K562 (cell line): ENCODE results near the gene LIFR. TPM values are rescaled to one million over a fixed set of nuclear protein-coding genes. Genes with fewer than 3 reads are reported as not detected.

Source experiments
- ATAC-seq: fragments of 200-7000 bp; cut with Tn5 transposase; 3 replicates; pipeline ENCODE4 v1.9.1; 2020; ENCODE audit warnings: moderate library complexity
- BruUV-seq: library from RNA; stranded (reverse); fragments of 400-500 nt; replicated peaks from 2 replicates; lab custom pipeline; 2021; lab: Mats Ljungman, UMichigan
- CTCF ChIA-PET: fragments of 300-600 bp; formaldehyde crosslinking; extraction: SDS; loops from one replicate; lab custom pipeline; 2021; ENCODE audit warnings: low intra/inter-chr PET ratio; lab: Yijun Ruan, JAX
- POLR2A ChIA-PET: fragments of 300-600, 350-650 bp; sonication (Branson Sonifier 250); formaldehyde crosslinking; extraction: SDS; loops from one replicate; lab custom pipeline; 2021; ENCODE audit warnings: antibody characterized with exemption, inconsistent platforms; lab: Yijun Ruan, JAX
- DNase-seq, 4 experiments: peaks; one replicate each; pipeline versions ENCODE4 v3.0.0 to v3.0.0-alpha.2; 2011 to 2018; ENCODE audit warnings: low spot score in 3 of 4, mixed read lengths in 3 of 4; ENCODE audit errors: extremely low read depth in 1 of 4
- FAIRE-seq: peaks from 2 replicates; lab custom pipeline; 2011; peaks lifted over from hg19 to GRCh38; lab: Jason Lieb, UNC
- H2AFZ ChIP-seq: 2 replicates; pipeline ENCODE4 v1.6.0; 2011; ENCODE audit warnings: low read depth, low read length, control low read depth, inconsistent platforms
- H3K27ac ChIP-seq: fragments of 200-600 bp; 3 replicates; pipeline ENCODE4 v1.8.0; 2011; ENCODE audit warnings: low read depth, mild to moderate bottlenecking, control low read depth, inconsistent platforms, low read length, moderate library complexity, mixed read lengths; ENCODE audit errors: extremely low read depth
- H3K27me3 ChIP-seq, 2 experiments: fragments of 300-600 bp in 1 of 2; 2 replicates in 1 of 2; 3 replicates in 1 of 2; pipeline versions ENCODE4 v1.6.0 to v1.8.0; 2011; ENCODE audit warnings: inconsistent platforms in 2 of 2, low read length in 2 of 2, mild to moderate bottlenecking in 1 of 2, mixed read lengths in 1 of 2, moderate library complexity in 1 of 2; ENCODE audit not compliant: control insufficient read depth in 2 of 2, insufficient read depth in 2 of 2
- H3K36me3 ChIP-seq: fragments of 300-600 bp; 3 replicates; pipeline ENCODE4 v1.8.0; 2011; ENCODE audit warnings: mild to moderate bottlenecking, low read length, inconsistent platforms; ENCODE audit not compliant: control insufficient read depth, insufficient read depth
- H3K4me1 ChIP-seq, 2 experiments: fragments of 200-600 bp in 1 of 2; replicated peaks in 1 of 2; 2 replicates in 1 of 2; 3 replicates in 1 of 2; pipeline versions ENCODE4 v1.5.1 to v1.8.0; 2011; ENCODE audit warnings: inconsistent platforms in 2 of 2, low read length in 2 of 2, mild to moderate bottlenecking in 1 of 2, mixed read lengths in 1 of 2, moderate library complexity in 1 of 2; ENCODE audit not compliant: control insufficient read depth in 2 of 2, insufficient read depth in 2 of 2
- H3K4me2 ChIP-seq: 2 replicates; pipeline ENCODE4 v1.6.1; 2011; ENCODE audit warnings: low read length, control low read depth, inconsistent platforms, mixed read lengths; ENCODE audit not compliant: insufficient read depth
- H3K4me3 ChIP-seq: fragments of 200-600 bp; sonication (generic), shearing (Covaris generic); 2 replicates; pipeline ENCODE4 v1.5.1; 2016; ENCODE audit warnings: control low read depth, inconsistent platforms
- H3K79me2 ChIP-seq: fragments of 200-600 bp; 3 replicates; pipeline ENCODE4 v1.8.0; 2011; ENCODE audit warnings: low read length, inconsistent platforms; ENCODE audit not compliant: control insufficient read depth, insufficient read depth
- H3K9ac ChIP-seq, 2 experiments: 2 replicates each; pipeline versions ENCODE4 v1.6.0 to v1.6.1; 2011; ENCODE audit warnings: low read depth in 2 of 2, low read length in 2 of 2, control low read depth in 1 of 2, inconsistent platforms in 1 of 2, mild to moderate bottlenecking in 1 of 2, mixed read lengths in 1 of 2; ENCODE audit not compliant: insufficient read depth in 1 of 2
- H3K9me1 ChIP-seq: one replicate; pipeline ENCODE4 v1.6.0; 2011; ENCODE audit warnings: inconsistent platforms, mild to moderate bottlenecking, low read length, moderate library complexity; ENCODE audit not compliant: control insufficient read depth, insufficient read depth
- H3K9me3 ChIP-seq: replicated peaks from 2 replicates; pipeline ENCODE4 v1.5.1; 2011; ENCODE audit warnings: low read depth, low read length, inconsistent platforms; ENCODE audit not compliant: control insufficient read depth, insufficient read depth
- H4K20me1 ChIP-seq: replicated peaks from 2 replicates; pipeline ENCODE4 v1.6.1; 2011; ENCODE audit warnings: low read length, inconsistent platforms, mixed read lengths; ENCODE audit not compliant: control insufficient read depth, insufficient read depth
- CHD2 ChIP-seq: IDR thresholded peaks from 2 replicates; pipeline ENCODE4 v1.6.1; 2011; ENCODE audit warnings: low read depth, low read length
- GABPB1 ChIP-seq: sonication (generic); formaldehyde crosslinking; IDR thresholded peaks from 2 replicates; pipeline ENCODE4 v1.8.0; 2022; ENCODE audit warnings: mild to moderate bottlenecking, missing genetic modification reagents
- JUND ChIP-seq, 2 experiments: IDR thresholded peaks; 2 replicates in 1 of 2; 3 replicates in 1 of 2; pipeline ENCODE4 v1.6.1; 2011; ENCODE audit warnings: borderline replicate concordance in 2 of 2, low read depth in 2 of 2, low read length in 2 of 2, improper control_type of control experiment in 1 of 2, missing biosample characterization in 1 of 2, missing genetic modification characterization in 1 of 2, missing genetic modification reagents in 1 of 2
- KLF10 ChIP-seq: fragments of 250-450 bp; sonication (Bioruptor Pico); IDR thresholded peaks from 2 replicates; pipeline ENCODE4 v1.6.1; 2021; ENCODE audit warnings: matching md5 sums
- STAG1 ChIP-seq: sonication (generic); formaldehyde crosslinking; IDR thresholded peaks from 2 replicates; pipeline ENCODE4 v1.5.0; 2020; ENCODE audit warnings: missing genetic modification reagents, borderline replicate concordance
- WGBS: fragments of 100-300 bp; shearing (Covaris generic); methylation state at CpG from one replicate; pipeline ENCODE4 v1.1.6; 2016; ENCODE audit warnings: low coverage, mixed read lengths; ENCODE audit not compliant: insufficient coverage; ENCODE audit errors: missing lambda C conversion rate; 5-methylcytosine and 5-hydroxymethylcytosine counted together
- in situ Hi-C: fragments of 300-500 bp; cut with MboI; formaldehyde crosslinking; loops from 4 replicates; pipeline ENCODE4 v1.15.0; 2018; ENCODE audit warnings: inconsistent platforms, mixed read lengths
- intact Hi-C: fragments of 100-400 bp; cut with micrococcal nuclease; formaldehyde crosslinking; loops from 2 replicates; pipeline ENCODE4 v1.14.2; 2022
- polyA plus RNA-seq, 8 experiments: library from polyadenylated mRNA; depleted of rRNA in 4 of 8; stranded (reverse) in 5 of 8; unstranded in 3 of 8; fragments of >200 nt; fragmentation: Nextera tagmentation in 2 of 8; fragmentation: Illumina TruSeq in 1 of 8; extraction: Ambion mirVana in 2 of 8; extraction: Trizol in 1 of 8; gene quantifications; 2 replicates each; pipeline versions ENCODE4 v1.2.1 to v1.2.3, GENCODE V29; 2011 to 2014; ENCODE audit warnings: inconsistent platforms in 1 of 8, missing spikeins in 1 of 8
- total RNA-seq, 7 experiments: library from RNA; depleted of rRNA in 6 of 7; stranded (reverse); fragments of >200 nt in 6 of 7; fragmentation: Illumina TruSeq in 2 of 7; extraction: Trizol in 2 of 7; gene quantifications; 2 replicates each; pipeline versions ENCODE4 v1.2.1 to v1.2.3, GENCODE V29; 2011 to 2021; ENCODE audit warnings: low replicate concordance in 1 of 7
- TF ChIP-seq, protein P1 (sequence below): fragments of 250-450 bp; sonication (Bioruptor Pico); IDR thresholded peaks from 2 replicates; pipeline ENCODE4 v1.5.0; 2021; ENCODE audit warnings: mild to moderate bottlenecking, borderline replicate concordance
- TF ChIP-seq, protein P2 (sequence below): fragments of 250-450 bp; sonication (Bioruptor Pico); IDR thresholded peaks from 2 replicates; pipeline ENCODE4 v1.8.0; 2021; ENCODE audit warnings: mild to moderate bottlenecking, moderate library complexity

Gene LIFR
- total and polyA plus RNA-seq, 9 of the 15 experiments (the other 6 are each of a cell fraction or from before 2014, with no cell fraction given) = 0.43 to 5.7 (median 3.3) TPM

DNA sequence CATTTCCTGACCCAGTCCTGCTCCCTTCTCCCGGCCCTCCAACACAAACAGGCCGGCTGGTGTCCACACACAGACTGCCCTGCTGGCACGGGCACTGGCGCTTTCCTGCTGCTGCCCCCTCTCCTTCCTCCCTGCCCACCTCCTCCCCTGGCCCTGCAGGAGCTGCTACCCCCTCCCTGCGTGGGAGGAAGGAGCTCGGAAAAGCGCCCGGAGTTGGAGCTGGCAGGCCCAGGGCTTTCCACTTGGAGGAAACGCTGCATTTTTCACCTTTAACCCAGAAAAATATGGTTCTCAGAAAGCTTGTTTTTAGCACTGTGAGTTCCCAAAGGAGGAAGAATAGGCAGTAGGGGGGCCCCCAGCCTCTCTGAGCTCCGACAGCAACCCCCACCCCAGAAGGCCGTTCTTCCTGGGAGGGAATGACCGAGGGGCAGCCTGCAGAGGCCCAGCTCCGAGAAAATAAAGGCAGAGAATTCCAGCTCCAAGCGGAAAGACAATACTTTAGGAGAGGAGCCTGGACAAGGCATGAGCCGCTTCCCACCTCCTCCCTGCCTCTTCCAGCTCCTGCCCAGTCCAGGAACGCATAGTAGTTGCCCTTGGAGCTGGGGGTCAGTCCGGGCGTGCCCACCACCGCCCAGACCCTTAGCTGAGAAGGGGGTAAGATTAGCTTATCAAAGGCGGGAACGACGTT is 88.9 kb downstream of the LIFR start:
- Histone ChIP-seq H3K4me2 (no peak overlapping the region), H4K20me1 (no peaks in the 10 kb centered on the region), H3K4me3 (no peak overlapping the region), H3K79me2 (no peaks in the 10 kb centered on the region), H3K9me1 (no peaks in the 10 kb centered on the region), H3K36me3 (no peaks in the 10 kb centered on the region), H3K9me3 (no peaks in the 10 kb centered on the region), H3K4me1 (peaks cover 0 to 8% of the 10 kb centered on the region in 2 experiments; a peak in 2 of 5 replicates), H2AFZ (no peak overlapping the region), H3K27ac (no peak overlapping the region), H3K27me3 (peaks cover 11 to 56% of the 10 kb centered on the region in 2 experiments), H3K9ac (peak overlapping the region in 1 of 2 experiments; percentile 40; a peak in 1 of 4 replicates)
- POLR2A ChIA-PET = interaction anchor here (0.5 to 1.6 kb wide), 5 partner anchors 10 to 291 kb away, joined by 3 to 6 read pairs (median 3); no protein-coding TSS in a partner anchor
- no peak for FAIRE-seq
- TF ChIP-seq, protein P1, sequence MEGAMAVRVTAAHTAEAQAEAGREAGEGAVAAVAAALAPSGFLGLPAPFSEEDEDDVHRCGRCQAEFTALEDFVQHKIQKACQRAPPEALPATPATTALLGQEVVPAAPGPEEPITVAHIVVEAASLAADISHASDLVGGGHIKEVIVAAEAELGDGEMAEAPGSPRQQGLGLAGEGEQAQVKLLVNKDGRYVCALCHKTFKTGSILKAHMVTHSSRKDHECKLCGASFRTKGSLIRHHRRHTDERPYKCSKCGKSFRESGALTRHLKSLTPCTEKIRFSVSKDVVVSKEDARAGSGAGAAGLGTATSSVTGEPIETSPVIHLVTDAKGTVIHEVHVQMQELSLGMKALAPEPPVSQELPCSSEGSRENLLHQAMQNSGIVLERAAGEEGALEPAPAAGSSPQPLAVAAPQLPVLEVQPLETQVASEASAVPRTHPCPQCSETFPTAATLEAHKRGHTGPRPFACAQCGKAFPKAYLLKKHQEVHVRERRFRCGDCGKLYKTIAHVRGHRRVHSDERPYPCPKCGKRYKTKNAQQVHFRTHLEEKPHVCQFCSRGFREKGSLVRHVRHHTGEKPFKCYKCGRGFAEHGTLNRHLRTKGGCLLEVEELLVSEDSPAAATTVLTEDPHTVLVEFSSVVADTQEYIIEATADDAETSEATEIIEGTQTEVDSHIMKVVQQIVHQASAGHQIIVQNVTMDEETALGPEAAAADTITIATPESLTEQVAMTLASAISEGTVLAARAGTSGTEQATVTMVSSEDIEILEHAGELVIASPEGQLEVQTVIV (CRISPR knock-in tag) = no peak
- TF ChIP-seq KLF10 (CRISPR knock-in tag) (no peak), STAG1 (CRISPR knock-in tag) (no peak), GABPB1 (no peak), CHD2 (no peak), JUND (IDR thresholded peaks at IDR 0.05; ENCODE audit: borderline replicate concordance, low read depth, low read length) (no peak), JUND (tag; IDR thresholded peaks at IDR 0.05; ENCODE audit: borderline replicate concordance, low read depth, low read length) (no peak)
- TF ChIP-seq, protein P2, sequence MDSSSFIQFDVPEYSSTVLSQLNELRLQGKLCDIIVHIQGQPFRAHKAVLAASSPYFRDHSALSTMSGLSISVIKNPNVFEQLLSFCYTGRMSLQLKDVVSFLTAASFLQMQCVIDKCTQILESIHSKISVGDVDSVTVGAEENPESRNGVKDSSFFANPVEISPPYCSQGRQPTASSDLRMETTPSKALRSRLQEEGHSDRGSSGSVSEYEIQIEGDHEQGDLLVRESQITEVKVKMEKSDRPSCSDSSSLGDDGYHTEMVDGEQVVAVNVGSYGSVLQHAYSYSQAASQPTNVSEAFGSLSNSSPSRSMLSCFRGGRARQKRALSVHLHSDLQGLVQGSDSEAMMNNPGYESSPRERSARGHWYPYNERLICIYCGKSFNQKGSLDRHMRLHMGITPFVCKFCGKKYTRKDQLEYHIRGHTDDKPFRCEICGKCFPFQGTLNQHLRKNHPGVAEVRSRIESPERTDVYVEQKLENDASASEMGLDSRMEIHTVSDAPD (CRISPR knock-in tag) = no peak
- in situ Hi-C loops = no loop called here
- no peak for DNase-seq
- intact Hi-C loops = no loop called here
- WGBS = 20% methylated on average over 19 of the region's 22 CpGs
- CTCF ChIA-PET = no interaction called here
- ATAC-seq = no peak
- BruUV-seq = no TSS peak
